GM21786 (cell line): ENCODE measurements around the gene SGK2.
A peak's percentile ranks its signal among the peaks of the same experiment; 100 is the strongest.
"Not testable (repeated sequence)": the region's sequence is repeated elsewhere in the genome, so short reads cannot be mapped to it uniquely, and the experiment has no call there.

Source experiments
- ATAC-seq: cut with Tn5 transposase; IDR thresholded peaks from one replicate; pipeline ENCODE4 v1.9.1; 2021; ENCODE audit not compliant: unreplicated experiment

The SGK2 gene

GRCh38 chr20:43590392-43591303, 31.8 kb downstream of the SGK2 start, which contains the start of gene IFT52:
IFT52 (plus strand) TSS chr20:43590937; CDS start chr20:43594699, 3,762 bp downstream.
- peak; percentile 95 for ATAC-seq

- ATAC-seq, result not testable (repeated sequence)
Measured at GRCh38 chr20:43601960-43602359, 43.1 kb downstream of the SGK2 start.

GRCh38 chr20:43603124-43603523, 44.3 kb downstream of the SGK2 start:
- ATAC-seq, result no peak

- ATAC-seq, result no peak
Measured at GRCh38 chr20:43605715-43606114, 46.9 kb downstream of the SGK2 start.

DNA sequence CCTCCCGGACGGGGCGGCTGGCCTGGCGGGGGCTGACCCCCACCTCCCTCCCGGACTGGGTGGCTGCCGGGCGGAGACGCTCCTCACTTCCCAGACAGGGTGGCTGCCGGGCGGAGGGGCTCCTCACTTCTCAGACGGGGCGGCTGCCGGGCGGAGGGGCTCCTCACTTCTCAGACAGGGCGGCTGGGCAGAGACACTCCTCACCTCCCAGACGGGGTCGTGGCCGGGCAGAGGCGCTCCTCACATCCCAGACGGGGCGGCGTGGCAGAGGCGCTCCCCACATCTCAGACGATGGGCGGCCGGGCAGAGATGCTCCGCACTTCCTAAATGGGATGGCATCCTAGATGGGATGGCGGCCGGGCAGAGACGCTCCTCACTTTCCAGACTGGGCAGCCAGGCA, 48.5 kb downstream of the SGK2 start:
- not testable (repeated sequence) for ATAC-seq

- ATAC-seq, result no peak
Measured at GRCh38 chr20:43631598-43631997, 72.8 kb downstream of the SGK2 start.
